Dermis microvascular lymphatic vessel endothelial cell (primary cell): ENCODE measurements around the gene EXOC1L. TPM values are rescaled to one million over a fixed set of nuclear protein-coding genes. Genes with fewer than 3 reads are reported as not detected.

Source experiments
- DNase-seq, 2 donors: peaks; one replicate each; pipeline versions ENCODE4 v3.0.0 to v3.0.0-alpha.2; 2010; ENCODE audit warnings: low read depth in 2 of 2
- total RNA-seq: library from RNA; depleted of rRNA; stranded (reverse); fragments of >200 nt; gene quantifications from 2 replicates; pipeline ENCODE4 v1.2.1, GENCODE V29; 2014

EXOC1L gene
- total RNA-seq, 1 donor from 2014 or later: not detected

GRCh38 chr4:55880652-55881280 is 61.2 kb downstream of the EXOC1L start:
- DNase-seq: no peak

- no peak for DNase-seq
These were observed 64.7 kb downstream of the EXOC1L start for GRCh38 chr4:55884093-55884850.

- DNase-seq: no peak
These were observed 65.2 kb downstream of the EXOC1L start for GRCh38 chr4:55884851-55885219.

Other genes starting within 250 kb of the EXOC1L start
- not detected in 2 replicates for gene PDCL2, start 227.5 kb upstream of the EXOC1L start, total RNA-seq
- gene NMU, start 183.5 kb upstream of the EXOC1L start, total RNA-seq: 0.13 TPM in 1 of 2 replicates, not detected in the other
- 34.1 and 37.6 TPM in 2 replicates for gene EXOC1, start 33.9 kb downstream of the EXOC1L start, total RNA-seq
- 5.8 and 6.2 TPM in 2 replicates for gene CEP135, start 129.2 kb downstream of the EXOC1L start, total RNA-seq